ENCODE data around the gene RICTOR. TPM values are rescaled to one million over a fixed set of nuclear protein-coding genes. Genes with fewer than 3 reads are reported as not detected.
A peak's percentile ranks its signal among the peaks of the same experiment; 100 is the strongest.

The RICTOR gene
- total and polyA plus RNA-seq, 9 of the 15 experiments (the other 6 are each of a cell fraction or from before 2014, with no cell fraction given) = 13.9 to 46.6 (median 22.6) TPM

GRCh38 chr5:38922199-38922598, 152.0 kb downstream of the RICTOR start (continued):
- TF ChIP-seq CHAMP1 (IDR thresholded peaks at IDR 0.05) (0 out of 2 replicates have a peak, but pooled peaks have one; percentile 27), THRB (CRISPR knock-in tag; conservative IDR thresholded peaks at IDR 0.05) (peak; percentile 65; the same call in 1 of the 2 replicates), SMC3 (conservative IDR thresholded peaks at IDR 0.05; ENCODE audit: insufficient read depth, low read depth, low read length) (peak; percentile 88), CTCF (IDR thresholded peaks at IDR 0.05 in 2 of 3, conservative IDR thresholded peaks at IDR 0.05 in 1 of 3; ENCODE audit: insufficient read depth in 2 of 3, low read depth in 1 of 3, low read length in 3 of 3) (peak; percentile 87 to 97 (median 95)), PHB (CRISPR knock-in tag; IDR thresholded peaks at IDR 0.05) (no peak), RAD21 (CRISPR knock-in tag; conservative IDR thresholded peaks at IDR 0.05 in 1 of 2, IDR thresholded peaks at IDR 0.05 in 1 of 2) (peak; percentile 90 to 95), RB1 (IDR thresholded peaks at IDR 0.05; ENCODE audit: low read depth) (peak; percentile 37; the same call in 1 of the 2 replicates), SPI1 (IDR thresholded peaks at IDR 0.05; ENCODE audit: borderline replicate concordance, low read depth, low read length) (peak; percentile 63; the same call in 1 of the 2 replicates), HBP1 (CRISPR knock-in tag; IDR thresholded peaks at IDR 0.05) (0 out of 2 replicates have a peak, but pooled peaks have one; percentile 10), ARNT (IDR thresholded peaks at IDR 0.05) (peak in 1 of 2 experiments; percentile 49; a peak in 1 of 4 replicates), ZNF277 (CRISPR knock-in tag; IDR thresholded peaks at IDR 0.05; ENCODE audit: borderline replicate concordance) (no peak), CREB1 (IDR thresholded peaks at IDR 0.05) (no peak), CREB1 (CRISPR knock-in tag; IDR thresholded peaks at IDR 0.05) (no peak), HMBOX1 (IDR thresholded peaks at IDR 0.05) (peak; percentile 91), KLF16 (IDR thresholded peaks at IDR 0.05) (0 out of 2 replicates have a peak, but pooled peaks have one; percentile 26), ZBTB26 (CRISPR knock-in tag; IDR thresholded peaks at IDR 0.05) (0 out of 2 replicates have a peak, but pooled peaks have one; percentile 11), SOX6 (IDR thresholded peaks at IDR 0.05) (no peak)
